Measurements from ENCODE around the gene NOTCH1. TPM values are rescaled to one million over a fixed set of nuclear protein-coding genes. Genes with fewer than 3 reads are reported as not detected.

NOTCH1 gene
- total and polyA plus RNA-seq, 2 of the 13 experiments (the other 11 are each of a cell fraction or from before 2014, with no cell fraction given), result 0.09 to 0.35 TPM

DNA sequence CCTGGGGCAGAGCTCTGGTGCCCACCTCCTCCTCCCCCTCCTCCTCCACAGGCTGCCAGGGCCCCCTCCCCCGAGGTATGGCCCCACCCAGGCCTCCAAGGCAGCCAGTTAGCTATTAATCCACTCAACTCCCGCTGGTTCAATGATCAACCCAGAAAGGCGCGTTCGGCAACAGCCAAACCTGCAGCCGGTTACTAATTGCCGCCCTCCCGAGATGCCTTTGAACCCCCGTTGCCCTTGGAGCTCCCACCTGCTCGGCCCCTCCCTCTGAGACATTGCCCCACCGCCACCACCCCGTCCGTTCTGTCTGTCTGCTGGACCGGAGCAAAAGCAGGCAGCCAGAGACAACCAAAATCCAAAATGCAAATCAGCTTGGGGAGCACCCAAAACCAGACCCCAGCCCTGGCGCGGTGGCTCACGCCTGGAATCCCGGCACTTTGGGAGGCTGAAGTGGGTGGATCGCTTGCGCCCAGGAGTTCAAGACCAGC is 25.8 kb downstream of the NOTCH1 start (continued):
- TF ChIP-seq ZFYVE20 (CRISPR knock-in tag; IDR thresholded peaks at IDR 0.05; ENCODE audit: borderline replicate concordance, low read depth) (no peak), ZNF263 (CRISPR knock-in tag; IDR thresholded peaks at IDR 0.05) (peak; percentile 49), ZNF777 (CRISPR knock-in tag; IDR thresholded peaks at IDR 0.05) (0 out of 2 replicates have a peak, but pooled peaks have one; percentile 47), THAP9 (CRISPR knock-in tag; IDR thresholded peaks at IDR 0.05; ENCODE audit: borderline replicate concordance) (no peak), ZNF432 (CRISPR knock-in tag; IDR thresholded peaks at IDR 0.05; ENCODE audit: borderline replicate concordance) (no peak), ZNF772 (CRISPR knock-in tag; IDR thresholded peaks at IDR 0.05) (no peak), FOSL2 (CRISPR knock-in tag; IDR thresholded peaks at IDR 0.05) (no peak), ZNF678 (CRISPR knock-in tag; IDR thresholded peaks at IDR 0.05) (no peak; the same call in 1 of the 2 replicates), ZNF749 (CRISPR knock-in tag; IDR thresholded peaks at IDR 0.05; ENCODE audit: borderline replicate concordance) (no peak), NR2C2 (CRISPR knock-in tag; IDR thresholded peaks at IDR 0.05; ENCODE audit: borderline replicate concordance) (0 out of 2 replicates have a peak, but pooled peaks have one; percentile 25), ZNF468 (CRISPR knock-in tag; IDR thresholded peaks at IDR 0.05) (no peak), ZNF292 (CRISPR knock-in tag; IDR thresholded peaks at IDR 0.05; ENCODE audit: borderline replicate concordance, low read depth) (no peak), SAP130 (CRISPR knock-in tag; IDR thresholded peaks at IDR 0.05; ENCODE audit: low read depth) (peak; percentile 31; the same call in 1 of the 2 replicates), GPN1 (CRISPR knock-in tag; IDR thresholded peaks at IDR 0.05; ENCODE audit: borderline replicate concordance) (no peak), ZNF670 (CRISPR knock-in tag; IDR thresholded peaks at IDR 0.05; ENCODE audit: borderline replicate concordance) (no peak), ELF3 (CRISPR knock-in tag; IDR thresholded peaks at IDR 0.05) (no peak), REXO4 (CRISPR knock-in tag; IDR thresholded peaks at IDR 0.05; ENCODE audit: borderline replicate concordance) (no peak), PCBP2 (optimal IDR thresholded peaks at IDR 0.05; ENCODE audit: low read depth, low read length, poor library complexity, severe bottlenecking) (no peak), SKI (IDR thresholded peaks at IDR 0.05; ENCODE audit: partially characterized antibody) (peak; percentile 22)
- TF ChIP-seq, protein P1, sequence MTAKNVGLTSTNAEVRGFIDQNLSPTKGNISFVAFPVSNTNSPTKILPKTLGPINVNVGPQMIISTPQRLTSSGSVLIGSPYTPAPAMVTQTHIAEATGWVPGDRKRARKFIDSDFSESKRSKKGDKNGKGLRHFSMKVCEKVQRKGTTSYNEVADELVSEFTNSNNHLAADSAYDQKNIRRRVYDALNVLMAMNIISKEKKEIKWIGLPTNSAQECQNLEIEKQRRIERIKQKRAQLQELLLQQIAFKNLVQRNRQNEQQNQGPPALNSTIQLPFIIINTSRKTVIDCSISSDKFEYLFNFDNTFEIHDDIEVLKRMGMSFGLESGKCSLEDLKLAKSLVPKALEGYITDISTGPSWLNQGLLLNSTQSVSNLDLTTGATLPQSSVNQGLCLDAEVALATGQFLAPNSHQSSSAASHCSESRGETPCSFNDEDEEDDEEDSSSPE (CRISPR knock-in tag; IDR thresholded peaks at IDR 0.05), result peak; percentile 77
- TF ChIP-seq, protein P2, sequence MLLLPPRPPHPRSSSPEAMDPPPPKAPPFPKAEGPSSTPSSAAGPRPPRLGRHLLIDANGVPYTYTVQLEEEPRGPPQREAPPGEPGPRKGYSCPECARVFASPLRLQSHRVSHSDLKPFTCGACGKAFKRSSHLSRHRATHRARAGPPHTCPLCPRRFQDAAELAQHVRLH (CRISPR knock-in tag; IDR thresholded peaks at IDR 0.05; ENCODE audit: borderline replicate concordance, low read depth), result no peak
- TF ChIP-seq, protein P3, sequence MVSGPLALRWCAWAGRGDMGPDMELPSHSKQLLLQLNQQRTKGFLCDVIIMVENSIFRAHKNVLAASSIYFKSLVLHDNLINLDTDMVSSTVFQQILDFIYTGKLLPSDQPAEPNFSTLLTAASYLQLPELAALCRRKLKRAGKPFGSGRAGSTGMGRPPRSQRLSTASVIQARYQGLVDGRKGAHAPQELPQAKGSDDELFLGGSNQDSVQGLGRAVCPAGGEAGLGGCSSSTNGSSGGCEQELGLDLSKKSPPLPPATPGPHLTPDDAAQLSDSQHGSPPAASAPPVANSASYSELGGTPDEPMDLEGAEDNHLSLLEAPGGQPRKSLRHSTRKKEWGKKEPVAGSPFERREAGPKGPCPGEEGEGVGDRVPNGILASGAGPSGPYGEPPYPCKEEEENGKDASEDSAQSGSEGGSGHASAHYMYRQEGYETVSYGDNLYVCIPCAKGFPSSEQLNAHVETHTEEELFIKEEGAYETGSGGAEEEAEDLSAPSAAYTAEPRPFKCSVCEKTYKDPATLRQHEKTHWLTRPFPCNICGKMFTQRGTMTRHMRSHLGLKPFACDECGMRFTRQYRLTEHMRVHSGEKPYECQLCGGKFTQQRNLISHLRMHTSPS (CRISPR knock-in tag; IDR thresholded peaks at IDR 0.05; ENCODE audit: low read depth), result 0 out of 2 replicates have a peak, but pooled peaks have one; percentile 35
- TF ChIP-seq, protein P4, sequence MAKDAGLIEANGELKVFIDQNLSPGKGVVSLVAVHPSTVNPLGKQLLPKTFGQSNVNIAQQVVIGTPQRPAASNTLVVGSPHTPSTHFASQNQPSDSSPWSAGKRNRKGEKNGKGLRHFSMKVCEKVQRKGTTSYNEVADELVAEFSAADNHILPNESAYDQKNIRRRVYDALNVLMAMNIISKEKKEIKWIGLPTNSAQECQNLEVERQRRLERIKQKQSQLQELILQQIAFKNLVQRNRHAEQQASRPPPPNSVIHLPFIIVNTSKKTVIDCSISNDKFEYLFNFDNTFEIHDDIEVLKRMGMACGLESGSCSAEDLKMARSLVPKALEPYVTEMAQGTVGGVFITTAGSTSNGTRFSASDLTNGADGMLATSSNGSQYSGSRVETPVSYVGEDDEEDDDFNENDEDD (CRISPR knock-in tag; IDR thresholded peaks at IDR 0.05; ENCODE audit: borderline replicate concordance), result peak; percentile 57; the same call in 1 of the 2 replicates
